ENCODE measurements around the gene MOB3B.

- TF ChIP-seq EZH2 (IDR thresholded peaks at IDR 0.05; ENCODE audit: low read length, missing control alignments): no peak
- TF ChIP-seq CTCF (conservative IDR thresholded peaks at IDR 0.05 in 1 of 2, IDR thresholded peaks at IDR 0.05 in 1 of 2; ENCODE audit: low read depth in 1 of 2, low read length in 2 of 2): no peak
Observed at GRCh38 chr9:27369591-27369990, 160.0 kb downstream of the MOB3B start.
